Measurements from ENCODE around the gene OBSCN.

OBSCN gene

DNA sequence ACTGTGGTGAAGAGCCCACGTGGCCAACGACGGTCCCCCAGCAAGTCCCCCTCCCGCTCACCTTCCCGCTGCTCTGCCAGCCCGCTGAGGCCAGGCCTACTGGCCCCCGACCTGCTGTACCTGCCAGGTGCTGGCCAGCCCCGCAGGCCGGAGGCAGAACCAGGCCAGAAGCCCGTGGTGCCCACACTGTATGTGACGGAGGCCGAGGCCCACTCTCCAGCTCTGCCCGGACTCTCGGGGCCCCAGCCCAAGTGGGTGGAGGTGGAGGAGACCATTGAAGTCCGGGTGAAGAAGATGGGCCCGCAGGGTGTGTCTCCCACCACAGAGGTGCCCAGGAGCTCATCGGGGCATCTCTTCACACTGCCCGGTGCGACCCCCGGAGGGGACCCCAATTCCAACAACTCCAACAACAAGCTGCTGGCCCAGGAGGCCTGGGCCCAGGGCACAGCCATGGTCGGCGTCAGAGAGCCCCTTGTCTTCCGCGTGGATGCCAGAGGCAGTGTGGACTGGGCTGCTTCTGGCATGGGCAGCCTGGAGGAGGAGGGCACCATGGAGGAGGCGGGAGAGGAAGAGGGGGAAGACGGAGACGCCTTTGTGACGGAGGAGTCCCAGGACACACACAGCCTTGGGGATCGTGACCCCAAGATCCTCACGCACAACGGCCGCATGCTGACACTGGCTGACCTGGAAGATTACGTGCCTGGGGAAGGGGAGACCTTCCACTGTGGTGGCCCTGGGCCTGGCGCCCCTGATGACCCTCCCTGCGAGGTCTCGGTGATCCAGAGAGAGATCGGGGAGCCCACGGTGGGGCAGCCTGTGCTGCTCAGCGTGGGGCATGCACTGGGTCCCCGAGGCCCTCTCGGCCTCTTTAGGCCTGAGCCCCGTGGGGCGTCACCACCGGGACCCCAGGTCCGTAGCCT lies 152.0 kb downstream of the OBSCN start:
- no peak for DNase-seq (ENCODE audit: low read depth)

DNA sequence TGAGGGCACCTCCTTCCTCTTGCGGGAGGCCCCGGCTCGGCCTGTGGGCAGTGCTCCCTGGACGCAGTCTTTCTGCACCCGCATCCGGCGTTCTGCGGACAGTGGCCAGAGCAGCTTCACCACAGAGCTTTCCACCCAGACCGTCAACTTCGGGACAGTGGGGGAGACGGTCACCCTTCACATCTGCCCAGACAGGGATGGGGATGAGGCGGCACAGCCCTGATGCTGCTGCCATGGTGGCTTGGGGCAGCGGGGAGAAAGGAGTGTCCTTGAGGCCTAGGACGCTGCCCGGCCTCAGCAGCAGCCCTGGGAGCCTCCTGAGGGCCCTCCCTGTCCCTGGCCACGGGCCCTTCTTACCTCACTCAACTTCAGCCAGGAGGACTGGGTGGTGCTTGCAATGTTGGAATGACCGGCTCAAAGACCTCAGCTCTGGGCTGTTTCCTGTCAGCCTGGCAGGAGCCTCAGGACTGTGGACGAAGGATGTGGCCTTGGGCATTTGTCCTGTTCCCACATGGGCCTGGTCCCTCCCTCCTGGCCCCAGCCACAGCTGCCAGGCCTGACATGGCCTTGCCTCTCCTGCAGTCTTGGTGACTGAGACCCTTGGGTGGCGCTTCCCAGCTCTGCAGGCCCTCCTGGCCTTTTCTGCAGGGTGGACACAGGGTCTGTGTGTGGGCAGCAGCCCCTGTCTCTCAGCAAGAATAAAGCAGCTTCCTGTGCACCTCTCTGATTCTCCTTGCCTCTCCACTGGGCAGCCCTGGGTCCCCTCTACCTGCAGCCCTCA lies 152.9 kb downstream of the OBSCN start:
- no peak for DNase-seq (ENCODE audit: low read depth)

DNA sequence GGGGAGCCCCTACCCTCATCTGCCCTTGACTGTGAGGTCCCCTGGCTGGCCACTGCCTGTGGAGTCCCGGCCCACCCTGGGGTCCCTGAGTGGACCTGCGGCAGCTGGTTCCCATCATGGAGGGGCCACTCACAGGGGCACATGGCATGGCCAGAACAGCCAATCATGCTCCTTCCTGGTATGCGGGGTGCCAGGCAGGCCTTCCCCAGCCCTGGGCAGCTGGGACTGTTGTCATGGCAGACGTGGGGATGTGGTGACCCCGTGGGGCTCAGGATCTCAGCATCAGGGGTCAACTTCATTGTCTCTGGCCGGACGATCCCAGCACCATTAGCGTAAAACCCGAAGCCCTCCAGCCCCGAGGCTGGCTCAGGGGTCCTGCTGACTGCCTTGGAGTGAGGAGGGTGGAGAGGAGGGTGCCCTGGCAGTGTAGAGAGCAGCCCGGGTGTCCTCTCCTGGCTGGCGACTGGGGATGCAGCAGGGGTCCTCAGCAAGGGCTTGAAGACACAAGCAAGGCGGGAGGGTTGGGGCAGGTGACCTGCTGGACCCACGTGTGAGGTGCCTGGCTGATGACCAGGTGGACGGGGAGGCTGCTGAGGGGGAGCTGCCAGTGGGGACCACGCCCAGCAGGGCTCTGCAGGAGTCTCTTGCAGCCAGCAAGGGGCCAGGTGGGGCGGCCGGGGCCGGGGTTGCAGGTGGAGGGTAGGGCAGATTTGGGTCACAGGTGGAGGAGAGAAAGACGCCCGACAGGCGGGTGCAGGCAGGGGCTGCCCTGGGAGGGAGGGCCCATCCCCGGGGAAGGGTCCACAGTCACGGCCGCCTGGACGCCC lies 153.7 kb downstream of the OBSCN start:
- no peak for DNase-seq (ENCODE audit: low read depth)

DNA sequence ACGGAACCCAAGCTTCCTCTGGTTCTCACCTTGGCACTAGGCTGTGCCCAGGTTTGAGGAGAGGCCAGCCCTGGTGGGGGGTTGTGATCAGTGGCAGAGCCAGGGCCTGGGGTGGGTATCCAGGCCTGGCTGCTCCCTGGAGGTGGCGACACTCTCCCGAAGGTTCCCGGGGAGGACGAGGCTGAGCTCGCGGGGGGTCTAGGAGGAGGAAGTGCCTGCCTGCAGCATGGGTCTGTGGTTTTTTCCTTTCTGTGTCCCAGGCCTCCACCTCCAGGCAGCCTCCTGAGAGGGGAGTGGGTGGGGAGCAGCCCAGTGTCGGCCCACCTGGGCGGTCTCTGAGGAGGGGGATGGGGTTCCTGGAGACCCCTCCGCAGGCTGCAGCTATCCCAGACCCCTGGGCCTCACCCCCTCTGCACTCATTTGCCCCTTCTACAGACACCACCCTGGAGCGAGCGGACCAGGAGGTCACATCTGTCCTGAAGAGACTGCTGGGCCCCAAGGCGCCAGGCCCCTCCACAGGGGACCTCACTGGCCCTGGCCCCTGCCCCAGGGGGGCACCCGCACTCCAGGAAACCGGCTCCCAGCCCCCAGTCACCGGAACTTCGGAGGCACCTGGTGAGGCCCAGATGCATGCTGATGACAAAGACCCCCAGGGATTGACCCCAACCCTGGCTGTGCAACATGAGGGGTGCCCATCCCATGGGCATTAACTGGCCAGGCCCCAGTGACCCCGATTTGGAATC lies 154.5 kb downstream of the OBSCN start:
- no peak for DNase-seq (ENCODE audit: low read depth)

DNA sequence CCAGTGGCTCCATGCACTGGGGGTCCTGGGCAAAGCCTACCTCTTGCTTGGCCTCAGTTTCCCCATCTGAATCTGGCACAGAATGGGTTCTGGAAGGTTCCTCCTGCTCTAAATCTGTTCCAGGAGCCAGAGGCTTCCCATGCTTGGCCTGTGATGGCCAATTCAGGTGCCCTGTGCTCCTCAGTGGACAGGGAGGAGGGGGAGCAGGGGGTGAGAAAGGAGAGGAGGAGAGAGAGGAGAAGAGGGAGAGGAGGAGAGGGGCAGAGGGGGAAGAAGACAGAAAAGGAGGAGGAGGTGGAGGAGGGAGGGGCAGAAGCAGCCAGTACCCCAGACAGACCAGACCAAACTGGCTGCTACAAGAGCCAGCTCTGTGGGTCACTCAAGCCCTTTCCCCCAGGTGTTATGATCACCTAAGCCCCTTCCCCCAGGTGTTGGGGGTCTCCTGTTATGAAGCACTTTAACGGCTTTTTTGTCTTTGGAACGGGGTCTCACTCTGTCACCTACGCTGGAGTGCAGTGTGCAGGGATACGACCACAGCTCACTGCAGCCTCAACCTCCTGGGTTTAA lies 155.1 kb downstream of the OBSCN start:
- no peak for DNase-seq (ENCODE audit: low read depth)

DNA sequence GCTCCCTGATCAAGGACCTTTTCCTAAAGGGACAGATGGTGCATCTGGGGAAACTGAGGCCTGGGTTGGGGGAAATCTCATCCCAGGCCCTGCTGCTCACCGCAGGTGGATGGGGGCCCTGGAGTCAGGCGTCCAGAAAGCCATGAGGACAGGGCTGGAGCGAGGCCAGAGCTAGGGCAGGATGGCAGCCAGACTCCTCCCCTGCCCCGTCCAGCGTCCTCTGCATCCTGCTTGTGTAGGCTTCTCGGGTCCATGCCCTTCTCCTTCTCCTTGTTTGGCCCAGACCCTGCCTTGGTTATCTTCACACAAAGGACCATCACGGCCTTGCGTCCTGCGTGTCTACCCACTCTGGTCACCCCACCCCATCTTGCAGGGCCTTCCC lies 155.8 kb downstream of the OBSCN start:
- no peak for DNase-seq (ENCODE audit: low read depth)

DNA sequence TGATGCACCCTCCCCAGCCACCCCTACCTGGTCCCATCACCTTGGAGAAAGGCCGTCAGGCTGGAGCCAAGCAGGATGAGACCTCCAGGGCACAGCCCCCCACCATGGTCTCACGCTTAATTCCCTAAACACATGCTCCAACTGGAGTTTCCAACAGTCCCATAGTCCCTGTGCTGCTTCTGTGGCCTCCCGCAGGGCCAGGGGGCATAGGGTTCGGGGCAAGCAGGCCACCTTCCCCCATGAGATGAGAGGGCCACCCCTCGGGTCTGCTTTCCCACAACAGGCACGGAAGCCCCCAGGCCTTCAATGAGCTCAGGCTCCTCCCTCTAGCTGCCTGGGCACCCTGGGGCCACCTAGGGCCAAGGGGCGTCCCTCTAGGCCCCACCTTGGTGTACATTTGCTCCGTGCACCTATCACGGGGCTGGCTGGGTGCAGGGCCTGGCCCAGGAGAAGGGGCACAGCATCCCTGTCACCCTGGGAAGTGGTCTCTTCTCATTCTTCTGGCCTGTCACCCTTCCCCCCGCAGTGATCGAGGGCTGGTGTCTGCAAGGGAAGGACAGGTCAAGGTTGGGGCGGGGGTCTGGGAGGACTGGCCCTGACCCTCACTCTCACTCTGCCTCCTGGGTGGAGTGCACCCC lies 156.3 kb downstream of the OBSCN start:
- no peak for DNase-seq (ENCODE audit: low read depth)

DNA sequence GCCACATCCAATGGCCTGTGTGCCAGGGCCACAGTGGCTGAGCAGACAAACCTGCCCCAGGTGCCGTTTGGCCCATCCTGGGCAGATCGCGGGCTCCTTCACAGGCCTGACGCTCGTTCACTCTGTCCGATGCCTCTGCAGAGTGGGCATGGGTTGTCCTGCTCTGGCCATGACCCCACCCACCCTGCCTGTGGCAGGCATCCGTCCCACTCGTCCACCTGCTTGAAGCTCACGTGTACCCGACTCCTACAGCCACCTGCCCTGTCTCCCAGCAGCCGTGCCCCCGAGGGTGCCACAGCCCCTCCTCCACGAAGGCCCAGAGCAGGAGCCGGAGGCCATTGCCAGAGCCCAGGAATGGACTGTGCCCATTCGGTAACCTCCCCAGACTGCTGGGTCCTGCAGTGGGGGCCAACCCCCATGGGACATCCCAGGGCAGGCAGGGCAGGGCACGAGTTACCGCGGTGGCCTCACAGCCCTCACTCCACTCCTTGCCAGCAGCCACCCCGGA lies 156.9 kb downstream of the OBSCN start:
- no peak for DNase-seq (ENCODE audit: low read depth)

DNA sequence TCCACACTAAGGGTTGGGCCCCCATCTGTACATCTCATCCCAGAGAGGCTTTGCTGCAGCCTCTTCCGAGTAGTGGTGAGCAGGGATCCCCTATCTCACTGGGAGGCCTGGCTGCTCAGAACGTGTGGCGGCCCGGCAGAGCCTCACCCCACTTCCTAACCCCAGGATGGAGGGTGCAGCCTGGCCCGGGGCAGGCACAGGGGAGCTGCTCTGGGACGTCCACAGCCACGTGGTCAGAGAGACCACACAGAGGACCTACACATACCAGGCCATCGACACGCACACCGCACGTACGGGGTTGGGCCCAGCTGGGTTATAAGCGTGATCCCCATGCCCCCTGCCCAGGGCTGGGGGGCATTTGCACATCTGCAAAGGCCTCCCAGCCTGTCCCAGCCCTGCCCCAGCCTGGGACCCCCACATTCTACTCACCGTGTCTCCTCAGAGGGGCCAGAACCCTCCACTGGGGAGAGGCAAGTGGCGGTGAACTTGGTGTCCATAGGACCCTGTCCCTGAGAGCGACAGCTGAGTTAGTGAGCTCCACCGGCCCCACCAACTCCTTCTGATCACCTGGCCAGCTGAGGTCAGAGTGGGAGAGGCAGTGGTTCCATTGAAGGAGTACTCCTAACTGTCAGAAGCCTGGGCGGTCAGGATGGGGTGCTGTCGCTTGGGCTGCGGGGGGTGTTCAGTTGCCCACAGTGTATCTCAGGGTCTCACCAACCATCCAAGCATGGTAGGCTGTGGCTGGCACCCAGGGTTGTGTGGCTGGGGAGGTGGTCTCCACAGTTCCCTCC lies 157.6 kb downstream of the OBSCN start:
- DNase-seq (ENCODE audit: low read depth) = no peak

DNA sequence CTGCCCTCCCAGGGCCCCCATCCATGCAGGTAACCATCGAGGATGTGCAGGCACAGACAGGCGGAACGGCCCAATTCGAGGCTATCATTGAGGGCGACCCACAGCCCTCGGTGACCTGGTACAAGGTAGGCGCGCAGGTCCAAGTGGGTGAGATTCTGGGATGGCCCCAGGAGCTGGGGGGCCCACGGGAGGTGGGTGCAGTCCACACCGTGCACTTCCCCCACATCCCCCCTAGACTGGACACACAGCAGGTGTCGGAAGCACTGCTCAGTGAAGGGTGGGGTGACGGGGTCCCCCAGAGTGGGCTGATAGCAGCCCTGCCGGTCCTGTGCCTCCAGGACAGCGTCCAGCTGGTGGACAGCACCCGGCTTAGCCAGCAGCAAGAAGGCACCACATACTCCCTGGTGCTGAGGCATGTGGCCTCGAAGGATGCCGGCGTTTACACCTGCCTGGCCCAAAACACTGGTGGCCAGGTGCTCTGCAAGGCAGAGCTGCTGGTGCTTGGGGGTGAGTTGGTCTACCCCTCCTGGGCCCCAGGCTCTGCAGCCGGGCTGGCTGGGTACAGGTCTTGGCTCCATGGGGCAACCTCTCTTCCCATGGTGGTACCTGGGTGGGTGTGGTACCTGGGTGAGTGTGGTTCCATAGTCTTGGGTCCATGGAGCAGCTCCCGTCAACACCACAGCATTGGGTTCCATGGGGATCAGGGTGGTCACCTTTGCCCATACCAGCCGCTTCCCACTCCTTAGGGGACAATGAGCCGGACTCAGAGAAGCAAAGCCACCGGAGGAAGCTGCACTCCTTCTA lies 158.4 kb downstream of the OBSCN start:
- no peak for DNase-seq (ENCODE audit: low read depth)

DNA sequence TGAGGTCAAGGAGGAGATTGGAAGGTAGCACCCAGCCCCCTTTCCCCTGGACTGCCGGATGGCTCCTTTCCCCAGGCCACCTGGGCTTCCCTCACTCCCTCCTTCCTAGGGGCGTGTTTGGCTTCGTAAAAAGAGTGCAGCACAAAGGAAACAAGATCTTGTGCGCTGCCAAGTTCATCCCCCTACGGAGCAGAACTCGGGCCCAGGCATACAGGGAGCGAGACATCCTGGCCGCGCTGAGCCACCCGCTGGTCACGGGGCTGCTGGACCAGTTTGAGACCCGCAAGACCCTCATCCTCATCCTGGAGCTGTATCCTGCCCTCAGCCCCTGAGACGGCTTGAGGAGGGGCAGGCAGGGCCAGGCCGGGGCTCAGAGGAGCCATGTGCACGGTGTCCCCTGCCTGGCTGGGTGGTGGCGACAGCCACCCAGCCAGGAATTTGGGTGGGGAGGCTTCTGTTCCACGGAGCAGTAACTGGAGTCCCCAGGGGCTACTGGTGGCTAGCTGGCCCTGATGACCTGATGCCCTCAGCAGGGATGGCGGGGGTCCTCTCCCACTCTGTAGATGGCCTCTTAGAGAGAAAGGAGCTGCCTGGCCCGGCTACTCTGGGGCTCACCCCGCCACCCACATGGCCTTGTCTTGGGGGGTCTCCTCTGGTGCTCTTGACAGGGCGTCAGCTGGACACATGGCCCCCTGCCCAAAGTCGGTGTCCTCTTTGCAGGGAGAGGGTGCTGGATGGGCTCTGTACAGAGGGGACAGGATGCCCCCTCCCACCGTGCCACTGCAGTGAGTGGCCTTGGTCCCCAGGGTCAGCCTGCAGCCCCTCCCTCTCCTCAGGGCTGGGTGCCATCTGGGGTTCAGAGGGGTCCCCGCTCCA lies 159.3 kb downstream of the OBSCN start:
- DNase-seq (ENCODE audit: low read depth) = no peak

DNA sequence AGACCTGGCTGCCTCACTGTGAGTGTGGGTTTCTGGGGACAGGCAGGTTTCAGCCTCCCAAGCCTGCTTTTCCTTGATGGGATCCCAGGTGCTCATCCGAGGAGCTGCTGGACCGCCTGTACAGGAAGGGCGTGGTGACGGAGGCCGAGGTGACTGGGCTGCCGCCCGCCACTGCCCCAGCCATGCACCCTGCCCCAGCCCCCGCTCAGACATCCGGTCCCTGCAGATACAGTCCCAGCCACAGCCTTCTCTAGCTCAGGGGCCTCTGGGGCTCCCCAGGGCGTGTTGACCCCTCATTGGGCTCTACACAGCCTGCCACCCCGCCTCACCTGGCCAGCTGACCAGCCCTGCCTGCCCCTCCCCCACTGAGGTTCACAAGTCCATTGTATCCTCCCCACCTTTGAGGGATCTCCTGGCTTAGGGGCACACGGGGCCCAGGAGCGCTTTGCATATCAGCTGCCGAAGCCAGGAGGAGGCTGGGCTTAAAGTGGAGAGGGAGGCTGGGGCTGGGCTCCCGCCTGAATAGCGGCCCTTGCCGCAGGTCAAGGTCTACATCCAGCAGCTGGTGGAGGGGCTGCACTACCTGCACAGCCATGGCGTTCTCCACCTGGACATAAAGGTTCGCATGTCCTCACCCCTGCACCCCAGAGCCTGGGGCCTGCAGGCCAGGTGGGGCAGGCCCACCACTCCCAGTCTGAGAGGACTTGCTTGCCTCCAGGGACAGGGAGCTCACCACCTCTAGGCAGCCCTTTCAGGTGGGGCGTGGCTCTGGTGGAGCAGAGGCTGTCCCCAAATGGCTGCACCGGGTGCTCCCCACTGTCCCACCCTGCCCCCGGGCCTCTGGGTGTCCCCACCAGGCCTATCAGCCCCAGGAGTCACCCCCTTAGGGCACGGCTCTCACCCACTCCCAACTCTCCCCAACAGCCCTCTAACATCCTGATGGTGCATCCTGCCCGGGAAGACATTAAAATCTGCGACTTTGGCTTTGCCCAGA lies 160.3 kb downstream of the OBSCN start:
- no peak for DNase-seq (ENCODE audit: low read depth)

DNA sequence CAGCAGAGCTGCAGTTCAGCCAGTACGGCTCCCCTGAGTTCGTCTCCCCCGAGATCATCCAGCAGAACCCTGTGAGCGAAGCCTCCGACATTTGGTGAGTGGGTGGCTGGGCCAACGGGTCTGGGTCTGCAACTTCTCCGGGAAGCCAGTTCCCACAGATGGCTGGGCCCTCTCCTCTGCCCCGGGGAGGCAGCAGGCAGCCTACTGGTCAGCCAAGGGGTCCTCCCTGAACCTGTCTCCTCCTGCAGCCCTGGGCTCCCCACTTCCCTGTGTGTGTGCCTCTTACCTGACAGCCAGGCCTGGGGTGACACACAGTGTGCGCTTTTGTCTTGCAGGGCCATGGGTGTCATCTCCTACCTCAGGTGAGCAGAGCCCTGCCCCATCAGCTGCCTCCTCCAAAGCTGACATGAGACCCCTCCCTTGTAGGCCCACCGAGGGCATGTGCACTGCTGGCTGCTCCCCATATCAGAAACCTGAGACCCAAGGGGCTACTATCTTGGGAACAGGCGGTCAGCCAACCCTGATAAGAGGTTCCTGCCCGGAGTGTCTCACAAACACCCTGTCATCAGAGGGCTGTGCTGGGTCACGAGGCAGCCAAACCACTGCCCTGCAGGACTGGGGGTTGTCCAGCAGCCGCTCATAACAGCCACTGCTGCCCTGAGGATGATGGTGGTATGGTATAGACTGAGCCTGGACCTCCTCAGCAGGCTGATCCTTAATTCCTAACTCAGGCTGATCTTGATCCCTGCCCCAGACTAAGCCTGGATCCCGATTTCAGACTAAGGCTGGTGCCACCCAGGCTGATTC lies 161.2 kb downstream of the OBSCN start:
- DNase-seq (ENCODE audit: low read depth) = no peak

DNA sequence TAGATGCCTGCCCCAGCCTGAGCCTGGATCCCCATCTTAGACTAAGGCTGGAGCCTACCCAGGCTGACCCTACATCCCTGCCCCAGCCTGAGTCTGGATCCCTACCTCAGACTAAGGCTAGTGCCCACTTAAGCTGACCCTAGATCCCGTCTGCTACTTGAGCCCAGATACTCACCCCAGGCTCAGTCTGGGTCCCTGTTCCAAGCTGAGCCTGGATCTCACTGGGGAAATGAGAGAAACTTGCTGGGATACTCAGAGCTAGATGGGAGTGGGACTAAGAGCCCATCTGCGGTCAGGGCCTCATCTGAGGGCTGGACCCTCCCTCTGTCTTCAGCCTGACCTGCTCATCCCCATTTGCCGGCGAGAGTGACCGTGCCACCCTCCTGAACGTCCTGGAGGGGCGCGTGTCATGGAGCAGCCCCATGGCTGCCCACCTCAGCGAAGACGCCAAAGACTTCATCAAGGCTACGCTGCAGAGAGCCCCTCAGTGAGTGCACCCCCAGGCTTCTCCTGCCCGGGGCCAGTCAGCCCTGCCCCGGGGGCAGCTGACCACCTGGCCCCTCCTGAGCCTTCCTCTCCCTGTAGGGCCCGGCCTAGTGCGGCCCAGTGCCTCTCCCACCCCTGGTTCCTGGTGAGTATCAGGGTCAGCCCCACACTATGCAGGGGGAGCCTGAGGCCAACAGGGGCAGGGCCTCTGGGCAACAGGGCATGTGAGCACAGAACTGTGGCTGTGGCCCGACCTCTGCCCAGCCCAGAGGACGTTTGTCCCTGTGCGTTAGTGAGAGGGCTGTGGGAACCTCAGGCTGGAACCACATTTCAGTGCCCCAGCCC lies 162.0 kb downstream of the OBSCN start:
- DNase-seq (ENCODE audit: low read depth) = no peak

DNA sequence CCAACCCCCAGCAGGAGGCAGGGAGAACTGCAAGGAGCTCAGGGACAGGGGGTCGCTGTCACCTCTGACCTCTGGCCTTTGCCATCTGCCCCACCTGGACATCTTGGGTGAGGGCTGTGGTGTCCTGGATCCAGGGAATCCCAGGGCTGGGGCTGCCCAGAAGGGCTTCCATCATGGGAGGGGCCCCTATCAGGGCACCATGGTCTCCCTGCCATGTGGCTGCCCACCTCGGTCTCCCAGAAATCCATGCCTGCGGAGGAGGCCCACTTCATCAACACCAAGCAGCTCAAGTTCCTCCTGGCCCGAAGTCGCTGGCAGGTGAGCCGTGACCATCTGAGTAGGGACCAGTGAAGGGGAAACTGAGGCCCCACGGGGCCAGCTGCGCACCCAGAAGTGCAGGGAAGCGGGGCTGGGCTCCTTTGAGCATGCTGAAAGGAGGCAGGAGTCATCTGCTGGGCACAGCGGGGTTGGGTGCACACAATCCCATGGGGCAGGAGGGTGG lies 162.6 kb downstream of the OBSCN start:
- no peak for DNase-seq (ENCODE audit: low read depth)

All from non-pigmented ciliary epithelial cell (primary cell).